ENCODE data around the gene PLCL2.

Gene PLCL2

DNA sequence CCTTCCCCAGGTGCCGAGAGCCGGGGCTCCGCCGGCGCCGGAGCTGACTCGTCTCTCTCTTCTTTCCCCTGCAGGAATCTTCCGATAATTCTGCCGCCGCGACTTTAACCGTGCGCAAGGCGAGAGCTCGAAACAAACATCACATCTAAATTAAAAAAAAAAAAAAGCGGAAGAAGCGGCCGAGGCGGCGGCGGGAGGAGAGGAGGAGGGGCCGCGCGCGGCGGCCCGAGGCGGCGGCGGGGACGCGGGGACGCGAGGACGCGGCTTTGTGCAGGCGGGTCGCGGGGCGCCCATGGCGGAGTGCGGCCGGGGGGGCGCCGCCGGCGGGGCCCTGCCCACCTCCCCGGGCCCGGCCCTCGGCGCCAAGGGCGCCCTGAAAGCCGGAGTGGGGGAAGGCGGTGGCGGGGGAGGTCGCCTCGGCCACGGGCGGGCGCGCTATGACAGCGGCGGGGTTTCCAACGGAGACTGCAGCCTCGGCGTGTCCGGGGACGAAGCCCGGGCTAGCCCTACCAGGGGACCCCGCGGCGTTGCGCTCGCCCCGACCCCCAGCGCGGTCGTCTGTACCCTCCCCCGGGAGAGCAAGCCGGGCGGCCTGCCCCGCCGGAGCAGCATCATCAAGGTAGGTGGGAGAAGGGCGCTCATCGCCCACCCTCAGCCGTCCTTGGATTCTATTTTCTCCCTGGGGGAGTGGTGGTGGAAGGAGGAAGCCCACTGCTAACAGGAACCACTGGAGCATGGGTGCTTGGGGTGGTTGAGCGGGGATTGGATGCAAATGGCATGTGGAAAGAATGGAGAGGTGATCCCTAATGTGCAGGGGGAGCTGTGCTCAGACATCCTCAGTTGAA, at the start of gene PLCL2:
TSS of gene PLCL2 (plus strand) at position 208 of the 845 bp plus-strand sequence. CDS start at position 293, 85 bp downstream.
- Histone ChIP-seq H3K9me3 (ENCODE audit: insufficient read depth, low read depth, low read length) (no peaks in the 10 kb centered on the region), H3K27me3 (ENCODE audit: insufficient read depth, low read length) (peaks cover 57% of the 10 kb centered on the region), H3K4me1 (ENCODE audit: insufficient read depth, low read length) (peaks cover 19% of the 10 kb centered on the region), H3K27ac (ENCODE audit: low read length) (no peak within 1 kb of the TSS), H3K9ac (ENCODE audit: low read depth, low read length) (peak within 1 kb of the TSS; percentile 71; the same call in 1 of the 2 replicates), H3K4me3 (ENCODE audit: low read length) (peak within 1 kb of the TSS; percentile 78), H3K36me3 (ENCODE audit: insufficient read depth, low read depth, low read length) (no peaks in the 10 kb centered on the region)

- no peak overlapping the region for H3K4me3 ChIP-seq (ENCODE audit: low read length)
- peaks cover 4% of the 10 kb centered on the region; the same call in 1 of the 2 replicates for H3K4me1 ChIP-seq (ENCODE audit: insufficient read depth, low read length)
- H3K9me3 ChIP-seq (ENCODE audit: insufficient read depth, low read depth, low read length): no peaks in the 10 kb centered on the region
- H3K36me3 ChIP-seq (ENCODE audit: insufficient read depth, low read depth, low read length): no peaks in the 10 kb centered on the region
- no peak overlapping the region for H3K27ac ChIP-seq (ENCODE audit: low read length)
- no peaks in the 10 kb centered on the region for H3K27me3 ChIP-seq (ENCODE audit: insufficient read depth, low read length)
- no peak overlapping the region for H3K9ac ChIP-seq (ENCODE audit: low read depth, low read length)
These were observed 48.1 kb upstream of the PLCL2 start for GRCh38 chr3:16836505-16837237.

DNA sequence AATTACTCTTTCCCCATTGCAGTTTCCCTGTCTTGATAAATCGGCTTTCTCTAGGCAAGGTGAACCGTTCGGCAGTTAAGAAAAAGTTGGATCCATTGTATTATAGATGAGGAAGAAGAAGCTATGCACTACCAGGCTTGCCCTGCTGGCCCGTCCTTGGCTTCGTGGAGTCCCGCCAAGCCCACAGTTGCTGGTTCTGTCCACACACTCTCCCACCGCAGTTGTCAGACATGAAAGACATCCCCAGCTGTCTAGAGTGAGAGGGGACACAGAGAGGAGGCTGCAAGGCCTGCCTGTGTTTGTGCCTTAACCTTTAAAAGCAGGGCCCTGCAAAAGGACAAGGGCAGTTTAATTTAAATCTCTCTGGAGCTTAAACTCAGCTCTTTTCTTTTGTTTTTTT, 47.2 kb upstream of the PLCL2 start:
- Histone ChIP-seq H3K27ac (ENCODE audit: low read length) (no peak overlapping the region), H3K27me3 (ENCODE audit: insufficient read depth, low read length) (no peaks in the 10 kb centered on the region), H3K9me3 (ENCODE audit: insufficient read depth, low read depth, low read length) (no peaks in the 10 kb centered on the region), H3K4me1 (ENCODE audit: insufficient read depth, low read length) (peaks cover 4% of the 10 kb centered on the region; the same call in 1 of the 2 replicates), H3K36me3 (ENCODE audit: insufficient read depth, low read depth, low read length) (no peaks in the 10 kb centered on the region), H3K9ac (ENCODE audit: low read depth, low read length) (no peak overlapping the region), H3K4me3 (ENCODE audit: low read length) (no peak overlapping the region)

GRCh38 chr3:16838561-16838960, 46.2 kb upstream of the PLCL2 start:
- H3K36me3 ChIP-seq (ENCODE audit: insufficient read depth, low read depth, low read length): no peaks in the 10 kb centered on the region
- no peaks in the 10 kb centered on the region for H3K27me3 ChIP-seq (ENCODE audit: insufficient read depth, low read length)
- H3K4me1 ChIP-seq (ENCODE audit: insufficient read depth, low read length): peaks cover 4% of the 10 kb centered on the region; the same call in 1 of the 2 replicates
- no peaks in the 10 kb centered on the region for H3K9me3 ChIP-seq (ENCODE audit: insufficient read depth, low read depth, low read length)
- H3K9ac ChIP-seq (ENCODE audit: low read depth, low read length): no peak overlapping the region
- no peak overlapping the region for H3K27ac ChIP-seq (ENCODE audit: low read length)
- no peak overlapping the region for H3K4me3 ChIP-seq (ENCODE audit: low read length)

GRCh38 chr3:16839271-16840100, 45.3 kb upstream of the PLCL2 start:
- Histone ChIP-seq H3K36me3 (ENCODE audit: insufficient read depth, low read depth, low read length) (no peaks in the 10 kb centered on the region), H3K27ac (ENCODE audit: low read length) (no peak overlapping the region), H3K9ac (ENCODE audit: low read depth, low read length) (no peak overlapping the region)

GRCh38 chr3:16840101-16840424, 44.7 kb upstream of the PLCL2 start:
- Histone ChIP-seq H3K9ac (ENCODE audit: low read depth, low read length) (no peak overlapping the region), H3K4me3 (ENCODE audit: low read length) (no peak overlapping the region), H3K27me3 (ENCODE audit: insufficient read depth, low read length) (no peaks in the 10 kb centered on the region), H3K4me1 (ENCODE audit: insufficient read depth, low read length) (peaks cover 4% of the 10 kb centered on the region; the same call in 1 of the 2 replicates), H3K36me3 (ENCODE audit: insufficient read depth, low read depth, low read length) (no peaks in the 10 kb centered on the region), H3K9me3 (ENCODE audit: insufficient read depth, low read depth, low read length) (no peaks in the 10 kb centered on the region), H3K27ac (ENCODE audit: low read length) (no peak overlapping the region)

More at GRCh38 chr3:16839271-16840100, 45.3 kb upstream of the PLCL2 start:
- Histone ChIP-seq H3K4me1 (ENCODE audit: insufficient read depth, low read length) (peaks cover 4% of the 10 kb centered on the region; the same call in 1 of the 2 replicates), H3K4me3 (ENCODE audit: low read length) (no peak overlapping the region), H3K9me3 (ENCODE audit: insufficient read depth, low read depth, low read length) (no peaks in the 10 kb centered on the region), H3K27me3 (ENCODE audit: insufficient read depth, low read length) (no peaks in the 10 kb centered on the region)

DNA sequence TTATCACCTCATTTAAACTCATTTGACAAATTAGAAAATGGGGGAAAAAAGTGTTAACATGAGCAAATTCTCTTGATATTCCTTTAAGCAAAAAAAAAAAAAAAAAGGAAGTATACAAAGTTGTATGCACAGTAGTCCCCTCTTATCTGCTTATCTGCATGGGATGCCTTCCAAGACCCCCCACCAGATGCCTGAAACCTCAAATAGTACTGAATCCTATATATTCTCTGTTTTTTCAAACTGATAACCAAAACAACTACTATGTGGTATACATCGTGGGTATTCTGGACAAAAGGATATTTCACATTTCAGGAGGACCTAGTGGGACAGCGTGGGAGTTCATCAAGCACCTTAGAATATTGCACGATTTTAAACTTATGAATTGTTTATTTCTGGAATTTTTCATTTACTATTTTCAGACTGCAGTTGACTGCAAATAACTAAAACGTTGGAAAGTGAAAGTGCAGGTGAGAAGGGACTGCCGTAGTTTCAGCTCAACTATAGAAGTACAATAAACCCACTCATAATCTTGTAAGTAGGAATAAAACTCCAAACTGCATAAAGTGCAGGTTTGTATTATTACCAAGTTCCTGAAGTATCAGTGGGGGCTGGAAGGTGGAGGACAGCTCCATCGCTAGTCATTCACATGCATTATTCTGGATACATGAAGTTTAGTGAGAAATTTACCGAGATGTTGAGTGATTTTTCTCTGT, 43.6 kb upstream of the PLCL2 start:
- H3K36me3 ChIP-seq (ENCODE audit: insufficient read depth, low read depth, low read length): no peaks in the 10 kb centered on the region
- H3K4me1 ChIP-seq (ENCODE audit: insufficient read depth, low read length): peaks cover 4% of the 10 kb centered on the region; the same call in 1 of the 2 replicates
- H3K27ac ChIP-seq (ENCODE audit: low read length): no peak overlapping the region
- H3K27me3 ChIP-seq (ENCODE audit: insufficient read depth, low read length): no peaks in the 10 kb centered on the region
- H3K9ac ChIP-seq (ENCODE audit: low read depth, low read length): no peak overlapping the region
- no peaks in the 10 kb centered on the region for H3K9me3 ChIP-seq (ENCODE audit: insufficient read depth, low read depth, low read length)
- H3K4me3 ChIP-seq (ENCODE audit: low read length): no peak overlapping the region

GRCh38 chr3:16841904-16842271, 42.9 kb upstream of the PLCL2 start:
- Histone ChIP-seq H3K27ac (ENCODE audit: low read length) (no peak overlapping the region), H3K36me3 (ENCODE audit: insufficient read depth, low read depth, low read length) (no peaks in the 10 kb centered on the region), H3K9ac (ENCODE audit: low read depth, low read length) (no peak overlapping the region), H3K9me3 (ENCODE audit: insufficient read depth, low read depth, low read length) (no peaks in the 10 kb centered on the region), H3K27me3 (ENCODE audit: insufficient read depth, low read length) (no peaks in the 10 kb centered on the region), H3K4me1 (ENCODE audit: insufficient read depth, low read length) (peaks cover 4% of the 10 kb centered on the region; the same call in 1 of the 2 replicates), H3K4me3 (ENCODE audit: low read length) (no peak overlapping the region)

- H3K4me3 ChIP-seq (ENCODE audit: low read length): no peak overlapping the region
- no peak overlapping the region for H3K9ac ChIP-seq (ENCODE audit: low read depth, low read length)
These were observed 42.2 kb upstream of the PLCL2 start for GRCh38 chr3:16842272-16843270.

GRCh38 chr3:16844222-16844621, 40.5 kb upstream of the PLCL2 start:
- Histone ChIP-seq H3K36me3 (ENCODE audit: insufficient read depth, low read depth, low read length) (no peaks in the 10 kb centered on the region), H3K4me3 (ENCODE audit: low read length) (no peak overlapping the region), H3K9me3 (ENCODE audit: insufficient read depth, low read depth, low read length) (no peaks in the 10 kb centered on the region), H3K9ac (ENCODE audit: low read depth, low read length) (no peak overlapping the region), H3K4me1 (ENCODE audit: insufficient read depth, low read length) (no peaks in the 10 kb centered on the region; the same call in 1 of the 2 replicates), H3K27me3 (ENCODE audit: insufficient read depth, low read length) (no peaks in the 10 kb centered on the region), H3K27ac (ENCODE audit: low read length) (no peak overlapping the region)

More at GRCh38 chr3:16842272-16843270, 42.2 kb upstream of the PLCL2 start:
- H3K4me1 ChIP-seq (ENCODE audit: insufficient read depth, low read length): peaks cover under 1% of the 10 kb centered on the region; the same call in 1 of the 2 replicates
- H3K36me3 ChIP-seq (ENCODE audit: insufficient read depth, low read depth, low read length): no peaks in the 10 kb centered on the region
- H3K27me3 ChIP-seq (ENCODE audit: insufficient read depth, low read length): no peaks in the 10 kb centered on the region
- H3K9me3 ChIP-seq (ENCODE audit: insufficient read depth, low read depth, low read length): no peaks in the 10 kb centered on the region
- H3K27ac ChIP-seq (ENCODE audit: low read length): no peak overlapping the region

Measured in iPS-20b (cell line).